H1 (cell line): ENCODE results near the gene DYNC2I2. TPM values are rescaled to one million over a fixed set of nuclear protein-coding genes. Genes with fewer than 3 reads are reported as not detected.

Experiments
- CHD7 ChIP-seq: fragments of 300-600 bp; sonication (generic); IDR thresholded peaks from 2 replicates; pipeline ENCODE4 v1.7.1; 2012; ENCODE audit warnings: low read length, moderate library complexity, mild to moderate bottlenecking, inconsistent platforms; ENCODE audit not compliant: insufficient replicate concordance
- GTF2F1 ChIP-seq: IDR thresholded peaks from 2 replicates; pipeline ENCODE4 v1.6.1; 2012; ENCODE audit warnings: low read depth, low read length, improper control_type of control experiment, borderline replicate concordance
- KDM1A ChIP-seq: fragments of 200-600, 300-600 bp; sonication (generic); IDR thresholded peaks from 2 replicates; pipeline ENCODE4 v1.7.1; 2016; ENCODE audit warnings: mild to moderate bottlenecking, low read length, borderline replicate concordance
- KDM5A ChIP-seq: fragments of 200-600 bp; IDR thresholded peaks from 2 replicates; pipeline ENCODE4 v1.7.1; 2012; ENCODE audit warnings: mild to moderate bottlenecking, low read length, inconsistent platforms, mixed read lengths
- RBBP5 ChIP-seq: IDR thresholded peaks from 2 replicates; pipeline ENCODE4 v1.7.1; 2012; ENCODE audit warnings: low read depth, mild to moderate bottlenecking, inconsistent platforms, low read length, moderate library complexity, borderline replicate concordance
- RFX5 ChIP-seq: IDR thresholded peaks from 2 replicates; pipeline ENCODE4 v1.6.1; 2011; ENCODE audit warnings: low read depth, low read length, improper control_type of control experiment, borderline replicate concordance
- SP2 ChIP-seq: IDR thresholded peaks from 2 replicates; pipeline ENCODE4 v1.6.1; 2012; ENCODE audit warnings: mild to moderate bottlenecking, low read length, inconsistent platforms
- SRF ChIP-seq: IDR thresholded peaks from 2 replicates; pipeline ENCODE4 v1.6.1; 2011; ENCODE audit warnings: mild to moderate bottlenecking, low read depth, low read length, moderate library complexity
- polyA plus RNA-seq, 7 experiments: library from polyadenylated mRNA; depleted of rRNA in 3 of 7; stranded (reverse) in 5 of 7; unstranded in 2 of 7; fragments of >200 nt in 5 of 7; fragments of 200-250 nt in 2 of 7; gene quantifications; 1 replicate in 5 of 7; 2 replicates in 1 of 7; 4 replicates in 1 of 7; pipeline versions ENCODE4 v1.2.1 to v1.2.3, GENCODE V29; 2011 to 2013; ENCODE audit warnings: missing spikeins in 2 of 7, mixed read lengths in 2 of 7
- total RNA-seq: library from RNA; stranded (reverse); fragmentation: NEBNext Ultra II Directional; extraction: Animal tissue kit (Norgen Biotek cat#: 25700); gene quantifications from 2 replicates; pipeline ENCODE4 v1.2.1, GENCODE V29; 2021
- TF ChIP-seq, protein P1 (sequence below): IDR thresholded peaks from 2 replicates; pipeline ENCODE4 v1.6.1; 2012; ENCODE audit warnings: low read length, inconsistent platforms
- TF ChIP-seq, protein P2 (sequence below): IDR thresholded peaks from 2 replicates; pipeline ENCODE4 v1.6.1; 2011; ENCODE audit warnings: low read depth, mild to moderate bottlenecking, low read length; ENCODE audit not compliant: insufficient read depth

Gene DYNC2I2
- total and polyA plus RNA-seq, 2 of the 8 experiments (the other 6 are each of a cell fraction or from before 2014, with no cell fraction given), result 58.0 to 78.5 TPM

DNA sequence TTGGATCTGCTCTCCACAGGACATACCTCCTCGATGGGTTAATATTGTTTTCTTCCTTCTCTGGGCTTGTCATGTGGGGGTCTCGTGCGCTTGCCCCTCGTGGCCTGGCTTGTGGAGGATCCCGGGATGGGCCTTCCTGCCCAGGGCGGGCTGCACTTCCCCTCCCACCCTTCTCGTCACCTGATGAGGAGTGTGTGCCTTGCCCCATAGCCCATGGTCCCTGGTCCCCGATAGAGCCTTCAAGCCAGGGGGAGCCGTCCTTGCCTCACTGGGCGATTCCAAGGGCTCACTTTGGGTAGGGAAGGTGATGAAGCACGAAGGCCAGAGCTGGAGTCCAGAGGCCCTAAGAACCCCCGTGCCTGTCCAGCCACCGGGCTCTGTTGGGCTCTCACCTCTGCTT, 28.7 kb downstream of the DYNC2I2 start (continued):
- TF ChIP-seq CHD7 (no peak), KDM5A (no peak), KDM1A (no peak), RBBP5 (no peak), SP2 (no peak), GTF2F1 (no peak), SRF (no peak), RFX5 (no peak)
- TF ChIP-seq, protein P1, sequence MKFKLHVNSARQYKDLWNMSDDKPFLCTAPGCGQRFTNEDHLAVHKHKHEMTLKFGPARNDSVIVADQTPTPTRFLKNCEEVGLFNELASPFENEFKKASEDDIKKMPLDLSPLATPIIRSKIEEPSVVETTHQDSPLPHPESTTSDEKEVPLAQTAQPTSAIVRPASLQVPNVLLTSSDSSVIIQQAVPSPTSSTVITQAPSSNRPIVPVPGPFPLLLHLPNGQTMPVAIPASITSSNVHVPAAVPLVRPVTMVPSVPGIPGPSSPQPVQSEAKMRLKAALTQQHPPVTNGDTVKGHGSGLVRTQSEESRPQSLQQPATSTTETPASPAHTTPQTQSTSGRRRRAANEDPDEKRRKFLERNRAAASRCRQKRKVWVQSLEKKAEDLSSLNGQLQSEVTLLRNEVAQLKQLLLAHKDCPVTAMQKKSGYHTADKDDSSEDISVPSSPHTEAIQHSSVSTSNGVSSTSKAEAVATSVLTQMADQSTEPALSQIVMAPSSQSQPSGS, result no peak
- TF ChIP-seq, protein P2, sequence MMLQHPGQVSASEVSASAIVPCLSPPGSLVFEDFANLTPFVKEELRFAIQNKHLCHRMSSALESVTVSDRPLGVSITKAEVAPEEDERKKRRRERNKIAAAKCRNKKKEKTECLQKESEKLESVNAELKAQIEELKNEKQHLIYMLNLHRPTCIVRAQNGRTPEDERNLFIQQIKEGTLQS, result no peak
